OCI-LY7 (cell line): ENCODE data around the gene ADAMTS2.

ENCODE experiments used
- EZH2phosphoT487 ChIP-seq: fragments of 200-600 bp; sonication (generic); IDR thresholded peaks from 2 replicates; pipeline ENCODE4 v1.6.1; 2018; ENCODE audit warnings: low read depth, borderline replicate concordance, mild to moderate bottlenecking, mixed run types, antibody characterized with exemption, low read length, moderate library complexity, mixed read lengths
- TF ChIP-seq, protein P1 (sequence below): fragments of 200-600 bp; sonication (generic); conservative IDR thresholded peaks from 2 replicates; pipeline ENCODE4 v1.5.1; 2014; ENCODE audit warnings: mild to moderate bottlenecking, antibody characterized with exemption, low read length, moderate library complexity, mixed read lengths

DNA sequence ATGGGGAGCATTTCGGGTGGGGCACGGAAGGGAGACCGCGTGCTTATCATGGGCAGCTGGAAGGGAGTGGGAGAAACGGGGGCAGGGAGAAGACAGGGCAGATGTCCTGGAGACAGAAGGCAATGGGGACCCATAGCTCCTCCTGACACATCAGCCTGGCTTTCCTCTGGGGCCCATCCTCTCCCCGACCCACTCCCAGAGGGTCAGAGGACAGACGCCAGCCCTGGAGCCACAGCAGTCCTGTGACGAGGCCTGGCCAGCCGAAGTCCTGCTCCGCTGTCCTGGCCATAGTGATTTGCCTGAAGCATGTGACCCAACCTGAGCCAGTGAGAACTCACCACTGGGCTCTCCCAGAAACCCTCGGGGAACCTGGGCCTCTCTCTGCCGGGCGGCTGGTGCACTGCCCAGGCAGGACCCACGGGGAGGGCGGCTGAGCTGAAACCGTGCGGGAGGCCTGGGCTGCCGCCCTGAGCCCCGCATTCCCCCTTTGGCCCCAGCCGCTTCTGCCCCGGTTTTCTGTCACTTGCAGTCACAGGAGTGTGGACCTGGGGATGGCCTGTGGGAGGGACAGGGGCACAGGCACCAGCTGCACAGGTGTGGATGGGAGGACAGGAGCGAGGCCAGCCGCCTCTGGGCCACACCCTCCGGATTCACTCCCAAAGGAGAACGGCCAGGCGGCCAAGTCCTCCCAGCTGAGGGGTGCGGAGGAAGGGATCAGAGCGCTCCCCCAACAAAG is 19.8 kb downstream of the ADAMTS2 start:
- TF ChIP-seq, protein P1, sequence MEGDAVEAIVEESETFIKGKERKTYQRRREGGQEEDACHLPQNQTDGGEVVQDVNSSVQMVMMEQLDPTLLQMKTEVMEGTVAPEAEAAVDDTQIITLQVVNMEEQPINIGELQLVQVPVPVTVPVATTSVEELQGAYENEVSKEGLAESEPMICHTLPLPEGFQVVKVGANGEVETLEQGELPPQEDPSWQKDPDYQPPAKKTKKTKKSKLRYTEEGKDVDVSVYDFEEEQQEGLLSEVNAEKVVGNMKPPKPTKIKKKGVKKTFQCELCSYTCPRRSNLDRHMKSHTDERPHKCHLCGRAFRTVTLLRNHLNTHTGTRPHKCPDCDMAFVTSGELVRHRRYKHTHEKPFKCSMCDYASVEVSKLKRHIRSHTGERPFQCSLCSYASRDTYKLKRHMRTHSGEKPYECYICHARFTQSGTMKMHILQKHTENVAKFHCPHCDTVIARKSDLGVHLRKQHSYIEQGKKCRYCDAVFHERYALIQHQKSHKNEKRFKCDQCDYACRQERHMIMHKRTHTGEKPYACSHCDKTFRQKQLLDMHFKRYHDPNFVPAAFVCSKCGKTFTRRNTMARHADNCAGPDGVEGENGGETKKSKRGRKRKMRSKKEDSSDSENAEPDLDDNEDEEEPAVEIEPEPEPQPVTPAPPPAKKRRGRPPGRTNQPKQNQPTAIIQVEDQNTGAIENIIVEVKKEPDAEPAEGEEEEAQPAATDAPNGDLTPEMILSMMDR: no peak
- no peak for TF ChIP-seq EZH2phosphoT487
